Measurements from ENCODE around the gene MATCAP1. TPM values are rescaled to one million over a fixed set of nuclear protein-coding genes. Genes with fewer than 3 reads are reported as not detected.

MATCAP1 gene
- polyA plus RNA-seq, 1 donor (not counting 4 experiments of a cell fraction or from before 2014, with no cell fraction given): 13.3 TPM

- DNase-seq (ENCODE audit: low read depth, low spot score): no peak
- Histone ChIP-seq H3K36me3 (ENCODE audit: control insufficient read depth in 2 of 2, extremely low read depth in 1 of 2, insufficient read depth in 2 of 2, low read length in 2 of 2) (peaks cover 27 to 48% of the 10 kb centered on the region in 2 experiments), H2AFZ (ENCODE audit: control insufficient read depth, low read length) (no peak overlapping the region), H3K79me2 (ENCODE audit: control insufficient read depth, insufficient read depth, low read length) (peaks cover 44% of the 10 kb centered on the region), H3K4me1 (ENCODE audit: control insufficient read depth, extremely low read depth, insufficient read depth, low read length) (peaks cover 24% of the 10 kb centered on the region), H3K4me3 (ENCODE audit: control insufficient read depth in 2 of 3, extremely low read depth in 1 of 3, insufficient read depth in 2 of 3, low read depth in 1 of 3, low read length in 3 of 3) (peak overlapping the region; percentile 81 to 95 (median 85)), H3K27ac (ENCODE audit: control insufficient read depth, insufficient read depth, low read length) (no peak overlapping the region), H3K9me1 (ENCODE audit: control insufficient read depth, extremely low read depth, insufficient read depth, low read length) (peaks cover 2% of the 10 kb centered on the region), H3K27me3 (ENCODE audit: control insufficient read depth, extremely low read depth, insufficient read depth, low read length) (no peaks in the 10 kb centered on the region), H3K4me2 (ENCODE audit: control insufficient read depth, extremely low read depth, insufficient read depth, low read depth, low read length) (peak overlapping the region; percentile 82), H3K9me3 (ENCODE audit: control insufficient read depth, low read depth, low read length) (no peaks in the 10 kb centered on the region), H3K9ac (ENCODE audit: control insufficient read depth, extremely low read depth, insufficient read depth, low read length) (peak overlapping the region; percentile 89), H4K20me1 (ENCODE audit: control insufficient read depth, extremely low read depth, insufficient read depth, low read length) (peaks cover 4% of the 10 kb centered on the region)
- dilution Hi-C loops (cut with MboI; ENCODE audit: extremely low pct_ligation_motif_present, low sequenced_read_pairs): no loop called here
- TF ChIP-seq EZH2 (IDR thresholded peaks at IDR 0.05; ENCODE audit: low read length): no peak
- no peak for TF ChIP-seq CTCF (optimal IDR thresholded peaks at IDR 0.05 in 1 of 3, IDR thresholded peaks at IDR 0.05 in 1 of 3, conservative IDR thresholded peaks at IDR 0.05 in 1 of 3; ENCODE audit: extremely low read depth in 1 of 3, insufficient read depth in 2 of 3, low read length in 3 of 3)
- no peak for FAIRE-seq
These were observed 9.8 kb upstream of the MATCAP1 start for GRCh38 chr16:67193536-67193935.

- Histone ChIP-seq H3K4me3 (ENCODE audit: control insufficient read depth in 2 of 3, extremely low read depth in 1 of 3, insufficient read depth in 2 of 3, low read depth in 1 of 3, low read length in 3 of 3) (peak overlapping the region; percentile 81 to 95 (median 85)), H2AFZ (ENCODE audit: control insufficient read depth, low read length) (no peak overlapping the region), H4K20me1 (ENCODE audit: control insufficient read depth, extremely low read depth, insufficient read depth, low read length) (peaks cover 4% of the 10 kb centered on the region), H3K79me2 (ENCODE audit: control insufficient read depth, insufficient read depth, low read length) (peaks cover 44% of the 10 kb centered on the region), H3K9me1 (ENCODE audit: control insufficient read depth, extremely low read depth, insufficient read depth, low read length) (peaks cover 2% of the 10 kb centered on the region), H3K27ac (ENCODE audit: control insufficient read depth, insufficient read depth, low read length) (peak overlapping the region; percentile 69), H3K9me3 (ENCODE audit: control insufficient read depth, low read depth, low read length) (no peaks in the 10 kb centered on the region), H3K36me3 (ENCODE audit: control insufficient read depth in 2 of 2, extremely low read depth in 1 of 2, insufficient read depth in 2 of 2, low read length in 2 of 2) (peaks cover 27 to 44% of the 10 kb centered on the region in 2 experiments), H3K4me1 (ENCODE audit: control insufficient read depth, extremely low read depth, insufficient read depth, low read length) (peaks cover 17% of the 10 kb centered on the region), H3K4me2 (ENCODE audit: control insufficient read depth, extremely low read depth, insufficient read depth, low read depth, low read length) (peak overlapping the region; percentile 82), H3K27me3 (ENCODE audit: control insufficient read depth, extremely low read depth, insufficient read depth, low read length) (no peaks in the 10 kb centered on the region), H3K9ac (ENCODE audit: control insufficient read depth, extremely low read depth, insufficient read depth, low read length) (peak overlapping the region; percentile 89)
- DNase-seq (ENCODE audit: low read depth, low spot score): no peak
- TF ChIP-seq CTCF (optimal IDR thresholded peaks at IDR 0.05 in 1 of 3, IDR thresholded peaks at IDR 0.05 in 1 of 3, conservative IDR thresholded peaks at IDR 0.05 in 1 of 3; ENCODE audit: extremely low read depth in 1 of 3, insufficient read depth in 2 of 3, low read length in 3 of 3): no peak
- no peak for TF ChIP-seq EZH2 (IDR thresholded peaks at IDR 0.05; ENCODE audit: low read length)
- dilution Hi-C loops (cut with MboI; ENCODE audit: extremely low pct_ligation_motif_present, low sequenced_read_pairs): no loop called here
- FAIRE-seq: no peak
These were observed 9.1 kb upstream of the MATCAP1 start for GRCh38 chr16:67192781-67193361.
